ENCODE results near the gene CORO6. TPM values are rescaled to one million over a fixed set of nuclear protein-coding genes. Genes with fewer than 3 reads are reported as not detected.

Gene CORO6
- total RNA-seq, 1 experiment from 2014 or later, result 9.7 TPM

- intact Hi-C loops (cut with micrococcal nuclease; ENCODE audit: unreplicated experiment), result loop anchor here (10.0 kb wide), 1 partner anchor 54 kb away; no protein-coding TSS in a partner anchor
- in situ Hi-C loops (cut with HindIII; ENCODE audit: low pct_unique_long_range_greater_than_20kb, low sequenced_read_pairs), result no loop called here
- BruUV-seq (replicated peaks), result no TSS peak
- Histone ChIP-seq H3K36me3 (ENCODE audit: control insufficient read depth, insufficient read depth, low read length) (no peaks in the 10 kb centered on the region), H3K9me3 (ENCODE audit: control insufficient read depth, insufficient read depth, low read depth, low read length) (no peaks in the 10 kb centered on the region), H3K27me3 (ENCODE audit: control insufficient read depth, insufficient read depth, low read length) (no peaks in the 10 kb centered on the region), H3K4me1 (ENCODE audit: control insufficient read depth, insufficient read depth, low read length) (peaks cover 4% of the 10 kb centered on the region; the same call in 1 of the 2 replicates), H3K4me3 (ENCODE audit: low read depth in 2 of 2, low read length in 2 of 2) (no peak overlapping the region), H3K27ac (ENCODE audit: low read length) (no peak overlapping the region)
- ATAC-seq, result no peak
- no peak for TF ChIP-seq POLR2AphosphoS5 (IDR thresholded peaks at IDR 0.05; ENCODE audit: low read depth, low read length)
- no peak for TF ChIP-seq SIN3A (IDR thresholded peaks at IDR 0.05; ENCODE audit: borderline replicate concordance, insufficient read depth, low read depth, low read length)
- TF ChIP-seq TCF7L2 (IDR thresholded peaks at IDR 0.05; ENCODE audit: low read depth, low read length), result no peak
- ChIA-PET CTCF (no interaction called here), POLR2A (no interaction called here)
- no peak for DNase-seq (ENCODE audit: low read depth, low spot score)
Observed at GRCh38 chr17:29661213-29661612, 38.5 kb upstream of the CORO6 start.

DNA sequence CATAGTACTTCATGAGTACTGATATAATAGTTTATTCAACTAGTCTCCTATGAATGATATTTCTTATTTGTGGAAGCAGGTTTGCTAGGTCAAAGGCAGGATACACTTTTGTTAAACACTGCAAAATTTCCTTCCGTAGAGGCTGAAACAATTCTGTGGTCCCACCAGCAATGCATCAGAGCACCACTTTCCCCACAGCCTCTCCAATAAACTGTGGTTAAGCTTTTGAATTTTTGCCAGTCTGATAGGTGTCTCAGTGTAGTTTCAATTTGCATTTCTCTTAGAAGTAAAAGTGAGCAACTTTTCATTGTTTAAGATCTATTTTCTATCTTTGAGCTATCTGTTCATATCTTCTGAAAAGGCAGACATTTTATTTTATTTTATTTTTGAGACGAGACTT is 36.4 kb upstream of the CORO6 start:
- DNase-seq (ENCODE audit: low read depth, low spot score) (no peak), ATAC-seq (no peak)
- H3K27ac ChIP-seq (ENCODE audit: low read length), result no peak overlapping the region
- TF ChIP-seq, protein P1, sequence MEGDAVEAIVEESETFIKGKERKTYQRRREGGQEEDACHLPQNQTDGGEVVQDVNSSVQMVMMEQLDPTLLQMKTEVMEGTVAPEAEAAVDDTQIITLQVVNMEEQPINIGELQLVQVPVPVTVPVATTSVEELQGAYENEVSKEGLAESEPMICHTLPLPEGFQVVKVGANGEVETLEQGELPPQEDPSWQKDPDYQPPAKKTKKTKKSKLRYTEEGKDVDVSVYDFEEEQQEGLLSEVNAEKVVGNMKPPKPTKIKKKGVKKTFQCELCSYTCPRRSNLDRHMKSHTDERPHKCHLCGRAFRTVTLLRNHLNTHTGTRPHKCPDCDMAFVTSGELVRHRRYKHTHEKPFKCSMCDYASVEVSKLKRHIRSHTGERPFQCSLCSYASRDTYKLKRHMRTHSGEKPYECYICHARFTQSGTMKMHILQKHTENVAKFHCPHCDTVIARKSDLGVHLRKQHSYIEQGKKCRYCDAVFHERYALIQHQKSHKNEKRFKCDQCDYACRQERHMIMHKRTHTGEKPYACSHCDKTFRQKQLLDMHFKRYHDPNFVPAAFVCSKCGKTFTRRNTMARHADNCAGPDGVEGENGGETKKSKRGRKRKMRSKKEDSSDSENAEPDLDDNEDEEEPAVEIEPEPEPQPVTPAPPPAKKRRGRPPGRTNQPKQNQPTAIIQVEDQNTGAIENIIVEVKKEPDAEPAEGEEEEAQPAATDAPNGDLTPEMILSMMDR (IDR thresholded peaks at IDR 0.05), result no peak
- TF ChIP-seq SIN3A (IDR thresholded peaks at IDR 0.05; ENCODE audit: borderline replicate concordance, insufficient read depth, low read depth, low read length) (no peak), REST (IDR thresholded peaks at IDR 0.05; ENCODE audit: insufficient read depth in 1 of 2, low read depth in 2 of 2, low read length in 1 of 2) (no peak), TCF7L2 (IDR thresholded peaks at IDR 0.05; ENCODE audit: low read depth, low read length) (no peak)
- CTCF ChIA-PET, result interaction anchor here (0.8 kb wide), 1 partner anchor 20 kb away, joined by 3 read pairs; no protein-coding TSS in a partner anchor
- no peaks in the 10 kb centered on the region for H3K9me3 ChIP-seq (ENCODE audit: control insufficient read depth, insufficient read depth, low read depth, low read length)
- no TSS peak for BruUV-seq (replicated peaks)
- POLR2A ChIA-PET, result no interaction called here
- no peaks in the 10 kb centered on the region for H3K27me3 ChIP-seq (ENCODE audit: control insufficient read depth, insufficient read depth, low read length)
- H3K4me3 ChIP-seq (ENCODE audit: low read depth in 2 of 2, low read length in 2 of 2), result no peak overlapping the region
- in situ Hi-C loops (cut with HindIII; ENCODE audit: low pct_unique_long_range_greater_than_20kb, low sequenced_read_pairs), result no loop called here
- H3K4me1 ChIP-seq (ENCODE audit: control insufficient read depth, insufficient read depth, low read length), result no peaks in the 10 kb centered on the region
- H3K36me3 ChIP-seq (ENCODE audit: control insufficient read depth, insufficient read depth, low read length), result no peaks in the 10 kb centered on the region
- intact Hi-C loops (cut with micrococcal nuclease; ENCODE audit: unreplicated experiment), result no loop called here

- no peaks in the 10 kb centered on the region for H3K9me3 ChIP-seq (ENCODE audit: control insufficient read depth, insufficient read depth, low read depth, low read length)
- in situ Hi-C loops (cut with HindIII; ENCODE audit: low pct_unique_long_range_greater_than_20kb, low sequenced_read_pairs), result no loop called here
- ChIA-PET POLR2A (no interaction called here), CTCF (interaction anchor here (0.5 to 0.7 kb wide), 2 partner anchors 37 to 39 kb away, joined by 3 read pairs; no protein-coding TSS in a partner anchor)
- DNase-seq (ENCODE audit: low read depth, low spot score), result no peak
- no peaks in the 10 kb centered on the region for H3K36me3 ChIP-seq (ENCODE audit: control insufficient read depth, insufficient read depth, low read length)
- intact Hi-C loops (cut with micrococcal nuclease; ENCODE audit: unreplicated experiment), result no loop called here
- no peak overlapping the region for H3K4me3 ChIP-seq (ENCODE audit: low read depth in 2 of 2, low read length in 2 of 2)
- no peak for TF ChIP-seq SIN3A (IDR thresholded peaks at IDR 0.05; ENCODE audit: borderline replicate concordance, insufficient read depth, low read depth, low read length)
- TF ChIP-seq REST (IDR thresholded peaks at IDR 0.05; ENCODE audit: insufficient read depth in 1 of 2, low read depth in 2 of 2, low read length in 1 of 2), result no peak
- TF ChIP-seq TCF7L2 (IDR thresholded peaks at IDR 0.05; ENCODE audit: low read depth, low read length), result no peak
- TF ChIP-seq, protein P1 (IDR thresholded peaks at IDR 0.05), result no peak
- no peak for TF ChIP-seq POLR2AphosphoS5 (IDR thresholded peaks at IDR 0.05; ENCODE audit: low read depth, low read length)
- no peaks in the 10 kb centered on the region for H3K27me3 ChIP-seq (ENCODE audit: control insufficient read depth, insufficient read depth, low read length)
- H3K4me1 ChIP-seq (ENCODE audit: control insufficient read depth, insufficient read depth, low read length), result no peaks in the 10 kb centered on the region
- BruUV-seq (replicated peaks), result no TSS peak
- no peak for ATAC-seq
- no peak overlapping the region for H3K27ac ChIP-seq (ENCODE audit: low read length)
Observed at GRCh38 chr17:29655323-29655722, 32.6 kb upstream of the CORO6 start.

Data from Panc1 (cell line).